Prostate gland (tissue), 2 donors: ENCODE measurements around the gene PC.

Source experiments
- CTCF ChIP-seq, 4 experiments: fragments of 200-600 bp in 2 of 4; fragments of 450-650 bp in 2 of 4; sonication (generic) in 2 of 4; IDR thresholded peaks; 1 replicate in 3 of 4; 2 replicates in 1 of 4; pipeline ENCODE4 v1.5.1; 2016 to 2019; ENCODE audit warnings: antibody characterized with exemption in 4 of 4, mild to moderate bottlenecking in 2 of 4, moderate library complexity in 2 of 4
- POLR2A ChIP-seq: fragments of 450-650 bp; IDR thresholded peaks from one replicate; pipeline ENCODE4 v1.6.1; 2016; ENCODE audit warnings: antibody characterized with exemption, mild to moderate bottlenecking

- TF ChIP-seq CTCF (IDR thresholded peaks at IDR 0.05) (no peak), POLR2A (no peak)
Measured at GRCh38 chr11:66971488-66971887, 13.3 kb upstream of the PC start.
